ENCODE results near the gene METTL1.
A peak's percentile ranks its signal among the peaks of the same experiment; 100 is the strongest.

METTL1 gene

DNA sequence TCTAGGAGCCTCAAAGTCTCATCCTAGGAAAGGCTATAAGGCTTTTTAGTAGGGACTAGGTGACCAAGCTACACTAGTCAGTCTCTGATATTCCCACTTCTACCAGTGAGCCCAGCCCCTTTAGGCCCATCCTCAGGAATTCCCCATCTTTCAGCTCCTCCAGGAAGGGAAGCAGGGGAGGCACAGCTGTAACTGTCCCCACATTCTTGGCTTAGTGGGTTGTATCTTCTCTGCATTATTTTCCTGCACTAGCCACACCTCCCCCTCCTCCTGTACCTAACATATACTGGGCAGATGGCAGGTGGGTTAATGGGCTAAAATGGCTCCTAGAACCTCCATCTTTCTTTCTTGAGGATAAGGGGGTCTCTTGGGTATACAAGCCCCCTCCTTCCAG lies 4.6 kb downstream of the METTL1 start:
- no peak for DNase-seq

DNA sequence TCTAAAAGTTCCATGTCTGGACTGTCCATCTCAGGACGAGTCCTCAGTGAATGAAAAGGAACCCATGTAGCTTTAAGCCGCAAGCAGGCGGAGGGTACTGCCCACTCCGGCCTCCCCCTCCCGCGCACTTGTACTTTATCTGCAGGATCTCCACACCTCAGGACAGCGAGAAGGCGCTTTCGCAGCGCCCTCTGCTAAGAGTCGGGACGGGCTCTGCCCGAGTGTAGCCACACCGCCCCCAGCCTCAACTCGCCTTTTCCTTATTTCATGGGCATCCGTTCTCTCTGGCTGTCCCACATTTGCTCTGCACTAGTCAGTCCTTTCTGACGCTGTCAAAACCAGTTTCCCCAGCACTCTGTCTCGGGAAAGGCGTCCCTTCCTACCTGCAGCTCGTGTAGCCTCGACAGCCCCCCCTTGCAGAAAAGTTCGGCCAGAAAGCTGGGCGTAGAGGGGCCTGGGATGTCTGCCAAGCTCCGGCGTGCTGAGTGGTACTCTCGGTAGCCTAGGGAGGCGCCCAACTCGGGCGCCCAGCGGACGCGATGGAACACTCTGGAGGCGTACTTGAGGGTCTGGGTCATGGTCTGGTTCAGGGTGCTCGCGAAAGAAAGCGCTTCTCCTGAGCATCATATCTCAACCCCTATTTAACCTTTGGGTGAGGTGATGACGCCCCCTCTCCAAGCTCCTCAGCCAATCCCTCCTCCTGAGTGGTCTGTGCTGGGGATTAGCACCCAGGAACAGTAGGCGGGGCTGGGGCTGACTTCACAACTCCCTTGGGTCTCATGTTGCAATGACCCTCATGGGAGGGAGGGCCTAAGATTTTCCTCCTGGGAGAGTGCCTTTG lies 5.2 kb downstream of the METTL1 start, which contains the start of gene CYP27B1:
Gene CYP27B1, minus strand, starts transcription at position 615 of the 841 bp plus-strand sequence. Its CDS starts 37 bp downstream, at position 578.
- DNase-seq: no peak

DNA sequence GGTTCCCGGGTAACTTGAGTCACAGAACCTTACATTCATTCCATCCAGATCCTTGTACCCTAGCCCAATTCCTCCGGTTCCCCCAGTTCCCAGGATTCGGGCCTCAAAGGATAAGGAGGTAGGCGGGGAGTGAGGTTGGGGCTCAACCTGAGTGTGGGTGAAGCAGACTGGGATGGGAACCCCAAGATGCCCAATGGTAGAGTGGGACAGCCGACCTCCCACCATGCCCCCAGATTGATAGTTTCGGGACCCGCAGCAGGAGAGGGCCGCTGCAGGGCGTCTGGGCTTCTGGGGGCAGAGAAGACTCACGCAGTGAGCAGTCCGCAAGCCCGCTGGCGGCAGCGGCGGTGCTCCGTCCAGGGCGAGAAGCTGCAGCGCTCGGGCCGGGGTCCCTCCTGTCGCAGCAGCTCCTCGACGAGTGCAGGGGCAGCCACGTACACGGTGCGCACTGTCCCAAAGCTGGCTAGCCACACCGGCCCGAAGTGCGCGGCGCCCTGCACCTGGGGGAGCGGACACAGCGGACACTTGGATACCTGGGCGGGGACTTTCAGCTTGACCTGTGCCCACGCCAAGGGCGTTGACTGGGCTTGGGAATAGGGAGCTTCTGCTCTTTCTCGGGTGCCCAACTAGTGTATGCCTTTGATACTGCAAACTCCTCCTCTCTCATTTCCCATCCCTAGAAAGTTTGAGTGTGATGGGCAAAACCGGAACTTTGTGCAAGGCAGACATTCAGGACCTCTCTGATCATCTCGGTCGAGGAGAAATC lies 6.0 kb downstream of the METTL1 start:
- DNase-seq: no peak

DNA sequence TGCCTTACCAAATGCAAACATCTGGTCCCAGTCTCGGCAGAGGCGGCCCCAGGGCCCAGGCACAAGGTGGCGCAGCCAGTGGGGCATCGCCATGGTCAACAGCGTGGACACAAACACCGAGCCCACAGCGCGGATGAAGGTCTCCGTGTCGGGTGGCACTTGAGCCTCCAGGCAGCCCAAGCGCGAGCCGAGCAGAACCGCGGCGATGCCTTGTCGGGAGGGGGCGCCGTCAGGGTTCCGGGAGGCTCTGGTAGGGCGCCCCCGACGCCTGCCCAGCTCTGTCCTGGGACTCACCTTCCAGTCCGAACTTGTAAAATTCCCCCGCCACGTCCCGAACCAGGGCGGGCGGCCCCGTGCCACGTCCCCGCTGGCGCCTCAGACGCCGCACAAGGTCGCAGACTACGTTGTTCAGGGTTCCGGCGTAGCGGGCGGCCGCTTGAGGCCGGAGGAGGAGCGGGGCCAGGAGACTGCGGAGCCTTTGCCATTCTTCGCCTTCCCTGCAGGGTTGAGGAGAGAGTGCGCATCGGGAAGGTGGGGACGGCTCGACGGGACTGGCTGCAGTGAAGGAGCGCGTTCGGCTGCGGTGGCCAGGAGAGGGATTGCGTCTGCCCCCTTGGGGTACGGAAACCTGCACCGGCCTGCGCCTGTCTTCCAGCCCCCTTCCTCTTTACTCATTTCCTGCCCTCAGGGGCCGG lies 6.8 kb downstream of the METTL1 start:
- DNase-seq: no peak

DNA sequence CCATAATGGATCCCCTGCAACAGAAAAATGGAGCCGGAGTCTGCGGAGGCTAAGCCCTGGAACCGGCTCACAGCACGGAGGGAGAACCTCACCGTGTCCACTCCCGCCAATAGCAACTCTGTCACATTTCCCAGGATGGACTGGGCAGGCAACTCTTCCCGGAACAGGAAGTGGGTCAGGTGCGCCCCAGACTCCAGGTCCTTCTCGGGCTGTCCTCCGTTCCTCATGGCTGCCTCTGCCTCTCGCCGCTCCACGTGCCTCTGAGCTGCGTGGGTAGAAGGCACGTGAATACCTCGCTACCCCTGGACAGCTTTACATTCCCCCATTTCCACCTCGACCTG lies 7.3 kb downstream of the METTL1 start:
- no peak for DNase-seq

DNA sequence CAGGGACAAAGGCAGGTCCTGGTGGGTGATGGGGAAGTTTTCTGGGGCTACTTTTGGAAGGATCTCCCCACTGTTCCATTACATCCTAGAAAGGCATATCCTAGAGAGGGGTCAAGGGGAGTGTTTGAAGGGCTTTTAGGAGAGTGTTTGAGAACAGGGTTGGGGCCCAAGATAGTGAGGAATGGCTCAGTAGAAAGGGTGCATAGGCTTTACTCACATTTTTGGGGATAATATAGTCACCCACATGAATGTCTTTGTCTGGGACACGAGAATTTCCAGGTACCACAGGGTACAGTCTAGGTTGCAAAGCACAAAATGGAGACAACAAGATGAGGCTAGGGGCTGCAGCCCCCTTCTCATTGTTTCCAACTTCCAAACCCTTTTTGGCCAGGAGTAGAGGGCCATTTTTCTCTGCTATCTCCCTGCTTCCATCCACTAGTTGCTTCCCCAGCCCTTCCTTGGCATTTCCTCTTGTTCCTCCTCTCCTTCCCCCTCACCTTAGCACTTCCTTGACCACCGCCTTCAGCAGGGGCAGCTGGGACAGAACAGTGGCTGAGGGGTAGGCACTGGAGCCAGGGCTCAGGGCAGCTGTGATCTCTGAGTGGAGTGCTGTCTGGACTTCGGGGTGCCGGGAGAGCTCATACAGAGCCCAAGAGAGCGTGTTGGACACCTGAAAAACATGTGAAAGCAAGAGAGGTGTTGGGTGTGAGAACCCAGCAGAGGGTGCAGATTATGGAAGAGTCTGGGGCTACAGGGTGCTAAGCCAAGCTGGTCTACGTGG lies 7.8 kb downstream of the METTL1 start:
- no peak for DNase-seq

DNA sequence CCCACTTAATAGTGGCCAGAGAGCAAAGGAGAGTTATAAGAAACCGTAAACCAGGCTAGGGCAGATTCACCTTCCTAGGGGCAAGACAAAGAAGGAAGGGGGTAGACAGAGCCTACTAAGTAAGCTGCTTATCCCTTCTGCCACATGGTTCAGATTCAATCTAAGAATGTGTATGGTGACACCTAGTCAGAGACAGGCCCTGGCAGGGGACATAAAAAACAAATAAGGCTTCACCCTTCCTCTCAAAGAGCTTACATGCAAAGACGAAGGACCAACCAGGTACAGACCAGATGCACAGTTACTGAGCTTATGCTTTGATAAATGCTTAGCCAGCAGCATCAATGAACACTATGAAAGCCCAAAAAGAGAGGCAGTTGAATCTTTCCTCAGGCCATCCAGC lies 9.4 kb downstream of the METTL1 start:
- no peak for DNase-seq

DNA sequence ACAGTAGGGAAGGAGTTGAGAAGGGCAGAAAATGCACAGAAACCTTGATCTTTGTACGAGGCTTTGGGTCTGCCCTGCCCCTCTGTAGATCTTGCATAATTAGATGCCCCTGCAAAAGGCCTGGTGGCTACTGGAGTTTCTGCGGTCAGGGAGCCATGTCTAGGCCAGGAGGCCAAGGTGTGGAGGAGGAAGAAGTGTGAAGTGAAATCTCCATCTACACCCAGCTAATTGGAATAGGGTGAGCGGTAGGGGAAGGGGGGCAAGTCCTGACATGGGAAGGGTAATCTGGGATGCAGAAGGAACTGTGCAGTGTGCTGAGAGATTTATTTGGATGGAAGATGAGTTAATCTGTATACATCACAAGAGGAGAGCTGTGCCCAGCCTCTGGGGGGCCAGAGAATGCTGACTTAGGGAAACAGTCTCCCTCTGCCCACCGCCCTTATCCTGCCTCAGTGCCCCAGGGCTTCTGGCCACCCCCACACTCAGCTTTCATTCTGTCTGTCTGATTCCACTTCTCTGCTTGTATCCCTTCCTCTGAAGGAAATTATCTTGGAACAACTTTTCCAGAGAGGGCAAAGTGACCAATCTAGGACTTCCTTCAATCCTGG lies 10.4 kb downstream of the METTL1 start:
- no peak for DNase-seq

DNA sequence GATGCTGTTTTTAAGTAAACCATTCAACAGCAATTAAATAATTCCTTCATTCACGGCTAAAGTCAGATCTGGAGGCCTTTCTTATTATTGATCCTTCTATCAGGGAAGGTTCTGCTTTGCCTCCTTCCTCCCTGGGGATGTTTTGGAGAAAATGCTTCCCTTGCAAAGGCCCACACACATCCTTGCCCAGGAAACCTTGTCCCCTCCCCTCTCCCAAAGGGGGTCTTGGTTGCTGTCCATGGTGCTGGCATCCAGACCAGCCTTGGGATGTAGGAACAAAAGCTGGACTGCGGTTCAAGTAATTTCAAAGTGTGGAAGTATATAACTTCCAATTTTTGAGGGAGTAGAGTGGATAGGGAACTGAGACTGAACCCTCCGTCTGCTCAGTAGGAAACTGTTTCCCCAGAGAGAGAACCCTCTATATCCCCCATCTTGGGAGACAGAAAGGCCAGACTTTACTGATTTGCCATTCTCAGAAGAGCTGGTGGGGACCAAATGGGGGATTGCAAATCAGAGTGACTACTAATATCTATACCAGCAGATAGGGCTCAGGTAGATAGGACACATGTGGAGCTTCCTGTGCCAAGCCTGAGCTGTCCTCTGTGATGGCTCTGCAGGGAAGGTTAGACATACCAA lies 11.4 kb downstream of the METTL1 start:
- DNase-seq: no peak

DNA sequence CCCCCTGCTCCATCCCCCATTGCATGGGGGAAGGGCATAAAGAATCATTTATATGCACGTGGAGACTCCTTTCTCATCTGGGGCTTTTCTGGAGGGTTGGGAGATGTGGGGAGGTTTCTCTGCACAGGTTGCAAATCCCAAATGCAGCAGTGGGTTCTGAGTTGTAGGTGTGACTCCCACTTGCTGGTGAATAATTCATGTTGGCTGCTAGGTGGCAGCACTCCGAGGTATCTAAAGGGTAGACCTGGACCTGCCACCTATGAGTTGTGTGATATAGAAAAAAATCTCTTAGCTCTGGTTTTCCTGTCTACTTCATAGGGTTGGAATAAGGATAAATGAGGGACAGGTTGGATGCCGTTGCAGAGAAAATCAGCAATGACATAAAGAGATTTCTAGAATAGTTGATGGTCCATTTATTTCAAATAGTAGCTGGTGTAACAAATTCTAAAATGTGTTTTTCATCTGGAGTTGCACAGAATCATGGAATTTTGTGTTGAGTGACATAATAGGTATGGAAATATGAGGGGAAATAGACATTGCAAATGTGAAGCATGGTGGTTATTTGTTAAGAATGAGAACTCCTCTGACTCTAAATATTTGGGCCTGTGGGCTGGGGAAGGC lies 12.4 kb downstream of the METTL1 start:
- no peak for DNase-seq

DNA sequence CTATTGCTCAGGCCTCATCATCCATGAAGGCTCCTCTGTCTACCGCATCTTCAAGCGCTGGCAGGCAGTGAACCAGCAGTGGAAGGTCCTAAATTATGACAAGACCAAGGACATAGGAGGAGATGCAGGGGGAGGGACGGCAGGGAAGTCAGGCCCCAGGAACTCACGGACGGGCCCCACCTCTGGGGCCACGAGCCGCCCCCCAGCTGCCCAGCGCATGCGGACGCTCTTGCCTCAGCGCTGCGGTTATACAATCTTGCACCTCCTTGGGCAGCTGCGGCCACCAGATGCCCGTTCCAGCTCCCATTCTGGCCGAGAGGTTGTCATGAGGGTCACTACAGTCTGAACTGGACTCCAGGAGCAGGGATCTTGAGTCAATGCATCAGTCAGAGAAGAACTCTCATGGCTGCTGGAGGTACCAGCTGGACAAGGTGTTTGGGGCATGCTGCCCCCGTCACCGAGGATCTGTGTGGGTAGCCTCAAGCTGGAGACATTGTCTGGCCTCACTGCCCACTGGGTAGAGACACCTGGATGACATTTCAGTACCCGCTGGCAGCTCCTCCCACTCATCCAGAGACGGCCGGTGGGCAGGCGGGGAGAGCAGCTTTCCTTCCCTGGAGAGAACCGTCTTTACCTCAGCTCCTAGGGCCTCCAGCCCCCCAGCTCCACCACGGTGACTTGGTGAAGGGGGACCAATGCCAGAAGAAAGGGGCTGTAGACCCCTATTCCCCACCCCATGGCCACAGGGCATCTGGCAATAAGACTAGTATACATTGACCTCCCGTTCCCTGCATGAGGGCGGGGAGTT lies 13.1 kb downstream of the METTL1 start:
- no peak for DNase-seq

DNA sequence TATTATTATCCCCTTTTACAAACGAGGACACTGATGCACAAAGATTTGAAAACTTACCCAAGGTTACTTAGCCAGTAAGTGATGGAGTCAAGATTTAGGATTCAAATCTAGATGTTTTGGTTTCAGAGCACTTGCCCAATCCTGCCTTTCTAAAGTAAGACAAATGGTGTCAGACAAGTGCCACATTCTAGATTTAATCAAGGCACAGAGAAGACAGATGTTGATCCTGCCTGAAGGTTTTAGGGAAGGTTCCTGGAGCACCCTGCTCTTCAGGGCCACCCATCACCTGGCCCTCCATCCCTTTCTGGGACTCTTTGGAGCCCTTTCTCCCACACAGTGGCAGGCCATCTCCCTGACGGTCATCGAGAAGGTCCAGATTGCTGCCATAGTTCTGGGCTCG lies 14.1 kb downstream of the METTL1 start:
- DNase-seq: no peak

DNA sequence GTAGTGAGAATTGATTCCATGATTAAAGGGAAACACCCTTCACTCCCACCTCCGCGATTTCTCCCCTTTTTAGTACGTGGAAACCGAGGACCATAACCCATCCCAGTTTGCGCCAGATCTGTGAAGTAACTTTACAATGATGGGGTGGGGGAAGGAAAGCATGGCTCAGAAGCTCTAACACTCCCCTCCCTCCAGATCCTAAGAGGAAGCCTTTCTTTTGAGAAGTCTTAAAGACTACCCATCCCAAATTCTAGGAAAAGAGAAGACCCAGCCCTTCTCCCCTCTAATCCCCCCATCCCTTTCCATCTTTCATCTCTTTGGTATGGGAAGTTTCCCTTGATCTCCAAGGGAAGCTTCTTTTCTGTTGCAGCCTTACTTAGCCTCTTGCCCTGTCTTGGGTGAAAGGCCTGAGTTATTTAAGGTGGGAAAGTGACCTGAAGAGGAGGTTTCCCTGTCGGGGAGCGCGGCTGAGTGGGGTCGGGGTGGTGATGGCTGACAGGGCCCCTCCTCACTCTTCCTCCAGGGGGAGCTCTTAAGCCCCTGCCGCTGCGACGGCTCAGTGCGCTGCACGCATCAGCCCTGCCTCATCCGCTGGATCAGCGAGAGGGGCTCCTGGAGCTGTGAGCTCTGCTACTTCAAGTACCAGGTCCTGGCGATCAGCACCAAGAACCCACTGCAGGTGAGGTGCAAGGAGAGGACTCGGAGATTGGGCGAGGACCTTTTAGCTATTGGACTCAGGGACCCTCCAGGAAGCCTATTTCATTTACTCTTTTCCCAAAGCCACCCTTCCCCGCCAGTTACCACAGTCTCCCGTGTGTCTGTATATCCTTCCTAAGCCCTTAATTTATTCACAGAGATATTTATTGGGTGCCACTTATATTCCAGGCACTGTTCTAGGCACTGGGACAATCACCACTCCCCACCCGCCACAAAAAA lies 15.2 kb downstream of the METTL1 start:
- DNase-seq: no peak

DNA sequence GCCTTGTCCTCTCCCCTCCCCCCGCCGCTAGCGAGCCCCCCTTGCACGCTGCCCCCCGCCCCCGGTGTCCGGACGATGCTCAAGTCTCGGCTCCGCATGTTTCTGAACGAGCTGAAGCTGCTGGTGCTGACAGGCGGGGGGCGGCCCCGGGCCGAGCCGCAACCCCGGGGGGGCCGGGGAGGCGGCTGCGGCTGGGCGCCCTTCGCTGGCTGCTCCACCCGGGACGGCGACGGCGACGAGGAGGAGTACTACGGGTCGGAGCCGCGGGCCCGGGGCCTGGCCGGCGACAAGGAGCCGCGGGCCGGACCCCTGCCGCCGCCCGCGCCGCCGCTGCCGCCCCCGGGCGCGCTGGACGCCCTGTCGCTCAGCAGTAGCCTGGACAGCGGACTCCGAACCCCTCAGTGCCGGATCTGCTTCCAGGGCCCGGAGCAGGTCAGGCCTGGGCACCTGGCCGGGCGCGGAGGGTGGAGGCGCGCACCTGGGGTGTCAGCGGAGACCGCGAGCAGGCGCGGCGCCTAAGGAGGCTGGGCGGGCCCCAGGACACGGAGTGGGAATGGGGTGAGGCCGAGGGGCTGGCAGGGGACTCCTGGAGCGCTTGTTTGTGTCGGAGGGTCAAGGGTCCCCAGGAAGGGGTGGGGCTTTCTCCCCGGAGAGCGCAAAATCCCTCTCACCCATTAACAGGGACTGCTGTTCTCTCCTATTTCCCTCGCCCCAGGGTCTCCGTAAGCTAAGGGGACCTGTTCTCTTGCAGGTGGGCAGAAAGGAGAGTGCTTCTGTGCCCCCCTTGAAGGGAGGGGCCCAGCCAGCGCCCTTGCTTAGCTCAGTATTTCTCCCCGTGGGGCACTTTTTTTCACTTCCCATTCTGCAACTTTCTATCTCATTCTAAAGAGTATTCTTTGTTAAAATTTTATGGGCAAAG lies 16.2 kb downstream of the METTL1 start:
- DNase-seq: no peak

DNA sequence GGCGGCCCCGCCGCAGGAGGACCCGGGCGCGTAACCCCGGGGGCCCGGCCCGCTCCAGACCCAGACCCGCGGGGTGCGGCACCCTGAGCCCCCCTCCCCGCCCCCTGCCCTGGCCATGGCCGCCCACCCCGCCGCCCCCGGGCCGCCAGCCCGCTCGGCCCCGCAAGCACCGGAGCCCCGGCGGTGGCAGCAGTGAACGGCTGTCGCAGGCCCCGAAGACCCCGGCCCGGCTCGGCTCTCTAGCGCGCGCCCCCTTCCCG lies 16.8 kb downstream of the METTL1 start:
- no peak for DNase-seq

DNA sequence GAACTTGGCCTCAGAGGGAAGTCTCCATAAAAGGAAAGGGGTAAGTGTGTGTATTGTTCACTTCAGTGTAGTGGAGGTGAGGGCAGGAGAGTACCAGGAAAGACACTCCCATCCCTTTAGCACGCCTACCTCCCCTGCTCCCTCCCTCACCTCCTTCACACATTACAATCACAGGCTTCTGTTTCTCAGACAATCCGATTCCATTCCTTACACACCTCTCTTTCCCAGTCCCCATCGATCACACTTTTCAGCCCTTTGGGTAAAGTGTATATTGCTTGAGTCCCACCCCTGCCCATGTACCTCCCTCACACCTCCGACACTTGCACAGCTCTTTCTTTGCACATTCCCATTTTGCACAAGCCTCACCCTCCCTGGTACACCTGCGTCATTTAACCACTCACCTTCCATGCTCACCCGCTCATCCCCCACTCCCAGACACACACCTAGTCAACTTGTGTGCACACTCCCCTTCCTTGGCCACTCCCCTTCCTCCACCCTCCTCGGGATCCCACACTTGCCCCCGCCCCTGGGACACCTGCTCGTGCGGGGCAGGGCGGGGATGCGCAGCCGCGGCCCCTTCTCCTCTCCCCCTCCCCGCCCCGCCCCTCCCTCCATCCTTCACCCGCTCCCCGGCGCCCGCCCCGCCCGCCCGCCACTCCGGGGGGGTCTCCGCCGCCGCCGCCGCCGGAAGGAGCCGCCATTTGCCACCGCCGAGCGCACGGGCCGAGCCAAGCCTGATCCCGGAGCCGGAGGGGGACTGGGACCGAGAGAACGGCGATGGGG lies 17.3 kb downstream of the METTL1 start, which contains the start of gene MARCHF9:
Gene MARCHF9, plus strand, starts transcription at position 693 of the 783 bp plus-strand sequence. CDS start 426 bp downstream, outside the sequence.
- peak; percentile 95 for DNase-seq

DNA sequence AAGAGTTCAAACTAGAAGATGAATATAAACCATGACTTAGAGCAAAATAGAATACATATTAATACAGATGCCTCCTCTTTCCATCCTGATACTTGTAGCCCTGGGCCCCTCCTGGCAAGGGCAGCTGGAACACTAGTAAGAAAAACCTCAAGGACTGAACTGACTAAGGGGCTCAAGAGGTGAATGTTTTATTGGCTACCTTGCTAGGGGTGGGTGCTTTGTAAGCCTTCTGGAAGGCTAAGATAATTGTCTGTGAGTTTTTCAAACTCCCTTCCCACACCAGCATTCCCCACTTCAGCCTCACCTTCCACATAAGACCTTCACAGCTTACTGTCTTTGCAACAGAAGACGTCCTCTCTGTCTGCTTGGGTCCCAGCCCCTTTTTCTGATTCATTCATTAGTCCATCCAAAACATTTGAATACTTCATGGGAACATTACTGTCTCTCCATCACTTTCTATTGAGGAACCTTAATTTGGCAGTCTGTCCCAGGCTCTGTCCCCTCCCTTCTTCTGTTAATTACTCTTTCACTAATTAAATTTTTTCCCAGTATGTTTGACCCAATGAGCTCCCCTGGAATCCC lies 18.1 kb downstream of the METTL1 start:
- no peak for DNase-seq
